SK-MEL-5 (cell line): ENCODE data around the gene INTS1. TPM values are rescaled to one million over a fixed set of nuclear protein-coding genes. Genes with fewer than 3 reads are reported as not detected.
A peak's percentile ranks its signal among the peaks of the same experiment; 100 is the strongest.

Source experiments
- DNase-seq: peaks from one replicate; pipeline ENCODE4 v3.0.0-alpha.2; 2016; ENCODE audit warnings: low read depth, low spot score
- in situ Hi-C: cut with HindIII; loops from 2 replicates; pipeline ENCODE4 v1.10.0; 2016; ENCODE audit warnings: low sequenced_read_pairs, high pct_unique_total_duplicates, low pct_unique_long_range_greater_than_20kb
- total RNA-seq: library from RNA; depleted of rRNA; stranded (reverse); fragments of >200 nt; shearing (Covaris generic); gene quantifications from 2 replicates; pipeline ENCODE4 v1.2.3, GENCODE V29; 2014

Gene INTS1
- total RNA-seq, 1 experiment from 2014 or later = 34.5 TPM

GRCh38 chr7:1436608-1437007, 67.6 kb downstream of the INTS1 start:
- in situ Hi-C loops = no loop called here
- DNase-seq = no peak

- DNase-seq = no peak
- in situ Hi-C loops = no loop called here
Observed at GRCh38 chr7:1434891-1435670, 69.1 kb downstream of the INTS1 start.

GRCh38 chr7:1434165-1434718, 69.9 kb downstream of the INTS1 start:
- no peak for DNase-seq
- in situ Hi-C loops = no loop called here

- no peak for DNase-seq
- in situ Hi-C loops = no loop called here
Observed at GRCh38 chr7:1433128-1433920, 70.9 kb downstream of the INTS1 start.

DNA sequence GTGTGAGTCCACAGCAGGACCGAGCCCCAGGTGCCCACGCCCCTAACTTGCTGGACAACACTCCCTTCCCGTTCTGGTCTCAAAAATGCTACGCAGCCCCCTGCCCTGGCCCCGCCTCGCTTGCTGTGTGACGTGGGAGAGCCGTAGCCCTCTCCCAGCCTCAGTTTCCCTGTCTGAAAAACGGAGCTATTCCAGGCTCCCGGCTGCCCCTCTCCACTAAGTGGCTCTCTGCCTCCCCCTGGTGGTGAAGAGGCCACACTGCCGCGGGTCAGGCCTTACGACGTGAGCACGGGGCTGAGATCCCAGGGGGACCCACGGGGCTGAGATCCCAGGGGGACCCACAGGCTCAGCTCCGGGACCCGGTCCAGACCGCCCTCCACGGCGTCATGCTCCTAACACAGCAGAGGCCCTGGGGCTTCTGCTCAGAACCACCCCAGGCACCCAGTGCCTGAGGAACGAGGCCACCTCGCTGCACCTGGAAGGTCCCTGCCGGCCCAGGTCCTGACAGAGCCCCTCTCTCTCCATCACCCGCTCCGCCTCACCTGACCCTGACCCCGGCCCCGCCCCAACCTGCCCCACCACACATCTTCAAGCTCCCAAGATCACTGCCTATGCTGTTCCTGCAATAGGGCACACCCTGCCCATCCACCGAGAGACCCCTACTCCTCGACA, 71.6 kb downstream of the INTS1 start:
- in situ Hi-C loops = no loop called here

DNA sequence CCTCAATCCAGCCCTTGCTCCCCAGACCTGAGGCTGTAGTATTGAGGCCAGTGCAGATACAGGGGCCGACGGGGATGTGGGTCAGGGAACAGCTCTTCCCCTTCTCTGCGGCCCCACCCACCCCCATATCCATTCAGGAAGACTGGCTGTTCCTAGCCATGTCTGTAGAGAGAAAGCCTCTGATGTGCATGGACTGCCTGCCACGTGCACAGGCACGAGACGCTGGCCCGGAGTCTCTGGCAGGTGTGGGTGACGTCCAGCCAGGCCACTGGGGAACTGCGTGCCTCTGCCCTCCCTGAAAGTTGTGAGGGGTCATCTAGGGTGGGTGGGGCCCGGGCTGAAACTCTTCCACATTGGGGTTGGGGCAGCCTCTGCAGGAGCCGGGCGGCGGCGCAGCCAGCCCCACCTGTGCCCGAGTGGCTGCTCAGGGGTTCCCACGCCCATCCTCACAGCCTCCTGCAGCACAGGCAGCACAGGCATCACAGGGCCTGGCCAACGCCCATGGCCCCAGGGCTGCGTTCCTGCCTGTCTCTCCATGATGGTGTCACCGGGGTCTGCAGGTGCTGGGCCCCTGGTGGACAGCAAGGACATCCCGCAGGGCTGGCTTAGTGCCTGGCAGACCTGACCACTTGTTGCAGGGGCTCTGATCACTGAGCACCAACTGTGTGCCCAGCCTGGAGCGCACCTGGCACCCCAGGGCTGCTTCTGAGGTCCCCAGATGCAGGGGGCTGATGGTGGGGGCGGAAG, 72.4 kb downstream of the INTS1 start:
- in situ Hi-C loops = no loop called here
- no peak for DNase-seq

More for the DNA sequence above, 71.6 kb downstream of the INTS1 start:
- peak; percentile 75 for DNase-seq

DNA sequence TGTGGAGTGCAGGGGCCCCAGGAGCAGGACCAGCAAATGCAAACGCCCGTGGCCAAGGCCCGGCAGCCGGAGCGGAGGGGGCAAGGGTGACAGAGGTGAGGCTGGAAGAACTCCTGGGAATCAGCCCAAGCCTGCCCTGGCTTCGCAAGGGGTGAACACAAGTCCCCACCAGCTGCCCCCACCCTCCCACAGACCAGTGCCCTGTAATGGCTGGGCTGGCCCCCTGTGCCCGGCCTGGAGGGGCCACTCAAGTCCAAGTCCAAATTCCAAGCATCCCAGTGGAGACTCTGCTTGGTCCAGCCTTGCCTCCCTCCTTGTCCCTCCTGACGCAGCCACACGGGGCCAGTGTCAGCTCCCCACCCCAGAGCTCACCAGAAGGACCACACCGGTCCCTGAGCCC, 73.0 kb downstream of the INTS1 start:
- in situ Hi-C loops = no loop called here
- DNase-seq = no peak

GRCh38 chr7:1430056-1430845, 73.9 kb downstream of the INTS1 start:
- no peak for DNase-seq

GRCh38 chr7:1428941-1429501, 75.2 kb downstream of the INTS1 start:
- in situ Hi-C loops = no loop called here
- no peak for DNase-seq

More at GRCh38 chr7:1430056-1430845, 73.9 kb downstream of the INTS1 start:
- in situ Hi-C loops = no loop called here

- DNase-seq = no peak
- in situ Hi-C loops = no loop called here
Observed at GRCh38 chr7:1427064-1427657, 77.0 kb downstream of the INTS1 start.

DNA sequence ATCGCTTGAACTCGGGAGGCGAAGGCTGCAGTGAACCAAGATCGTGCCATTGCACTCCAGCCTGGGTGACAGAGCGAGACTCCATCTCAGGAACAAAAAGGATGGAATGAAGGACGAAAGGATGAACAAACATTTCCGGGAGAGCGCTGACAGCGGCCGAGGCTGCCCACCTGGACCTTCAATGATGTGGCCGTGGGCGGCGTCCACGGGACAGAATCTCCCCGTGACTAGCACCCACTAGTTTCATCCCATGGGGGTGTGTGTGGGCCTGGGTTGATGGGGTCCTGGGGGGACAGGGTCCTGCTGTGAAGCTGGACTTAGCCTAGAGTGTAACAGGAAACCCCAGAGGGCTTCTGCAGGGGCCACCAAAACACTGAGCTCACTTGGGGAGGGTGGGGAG, 77.7 kb downstream of the INTS1 start:
- no peak for DNase-seq
- in situ Hi-C loops = no loop called here

- in situ Hi-C loops = no loop called here
- DNase-seq = peak; percentile 60
Observed at GRCh38 chr7:1425292-1426136, 78.7 kb downstream of the INTS1 start.

DNA sequence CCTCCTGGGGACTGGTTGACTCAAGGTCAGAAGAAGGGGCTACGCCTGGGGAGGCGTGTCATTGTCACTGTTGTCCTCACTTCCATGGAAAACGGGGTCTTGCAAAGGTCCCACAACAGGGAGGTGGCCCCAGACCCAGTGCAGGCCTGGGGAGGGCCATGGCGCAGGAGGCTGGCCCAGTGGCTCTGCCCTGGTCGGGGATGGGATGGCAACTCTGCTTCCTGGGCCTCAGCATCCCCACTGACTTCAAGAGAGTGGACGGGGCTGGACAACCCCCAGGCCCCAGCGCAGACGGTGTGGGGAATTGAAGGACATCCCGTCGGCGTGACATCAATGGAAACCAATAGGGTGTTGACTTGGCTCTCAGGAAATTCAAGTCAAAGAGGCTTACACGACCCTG, 80.1 kb downstream of the INTS1 start:
- DNase-seq = no peak
- in situ Hi-C loops = no loop called here

GRCh38 chr7:1423264-1423811, 80.9 kb downstream of the INTS1 start:
- in situ Hi-C loops = no loop called here
- DNase-seq = no peak
